GM12874 (cell line): ENCODE measurements around the gene TMEM243.

Source experiments
- TF ChIP-seq, protein P1 (sequence below): IDR thresholded peaks from 2 replicates; pipeline ENCODE4 v1.5.1; 2011; ENCODE audit warnings: low read depth, mild to moderate bottlenecking, control low read depth, low read length, moderate library complexity; ENCODE audit not compliant: insufficient read depth

Gene TMEM243

DNA sequence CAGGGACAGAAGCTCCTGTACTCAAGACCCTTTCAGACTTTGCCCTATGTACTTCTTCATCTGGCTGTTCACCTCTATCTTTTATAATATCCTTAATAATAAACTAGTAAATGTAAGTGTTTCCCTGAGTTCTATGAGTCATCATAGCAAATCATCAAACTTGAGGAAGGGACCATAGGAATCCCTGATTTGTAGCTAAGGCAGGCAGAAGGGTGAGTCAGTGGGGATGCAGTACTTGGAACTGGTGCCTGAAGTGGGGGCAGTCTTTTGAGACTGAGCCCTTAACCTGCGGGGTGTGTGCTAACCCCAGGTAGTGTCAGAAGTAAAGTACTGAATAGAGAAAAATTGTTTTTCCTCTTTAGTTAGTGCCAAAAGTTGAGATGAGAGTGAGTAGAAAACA is 6.2 kb upstream of the TMEM243 start:
- TF ChIP-seq, protein P1, sequence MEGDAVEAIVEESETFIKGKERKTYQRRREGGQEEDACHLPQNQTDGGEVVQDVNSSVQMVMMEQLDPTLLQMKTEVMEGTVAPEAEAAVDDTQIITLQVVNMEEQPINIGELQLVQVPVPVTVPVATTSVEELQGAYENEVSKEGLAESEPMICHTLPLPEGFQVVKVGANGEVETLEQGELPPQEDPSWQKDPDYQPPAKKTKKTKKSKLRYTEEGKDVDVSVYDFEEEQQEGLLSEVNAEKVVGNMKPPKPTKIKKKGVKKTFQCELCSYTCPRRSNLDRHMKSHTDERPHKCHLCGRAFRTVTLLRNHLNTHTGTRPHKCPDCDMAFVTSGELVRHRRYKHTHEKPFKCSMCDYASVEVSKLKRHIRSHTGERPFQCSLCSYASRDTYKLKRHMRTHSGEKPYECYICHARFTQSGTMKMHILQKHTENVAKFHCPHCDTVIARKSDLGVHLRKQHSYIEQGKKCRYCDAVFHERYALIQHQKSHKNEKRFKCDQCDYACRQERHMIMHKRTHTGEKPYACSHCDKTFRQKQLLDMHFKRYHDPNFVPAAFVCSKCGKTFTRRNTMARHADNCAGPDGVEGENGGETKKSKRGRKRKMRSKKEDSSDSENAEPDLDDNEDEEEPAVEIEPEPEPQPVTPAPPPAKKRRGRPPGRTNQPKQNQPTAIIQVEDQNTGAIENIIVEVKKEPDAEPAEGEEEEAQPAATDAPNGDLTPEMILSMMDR: no peak

DNA sequence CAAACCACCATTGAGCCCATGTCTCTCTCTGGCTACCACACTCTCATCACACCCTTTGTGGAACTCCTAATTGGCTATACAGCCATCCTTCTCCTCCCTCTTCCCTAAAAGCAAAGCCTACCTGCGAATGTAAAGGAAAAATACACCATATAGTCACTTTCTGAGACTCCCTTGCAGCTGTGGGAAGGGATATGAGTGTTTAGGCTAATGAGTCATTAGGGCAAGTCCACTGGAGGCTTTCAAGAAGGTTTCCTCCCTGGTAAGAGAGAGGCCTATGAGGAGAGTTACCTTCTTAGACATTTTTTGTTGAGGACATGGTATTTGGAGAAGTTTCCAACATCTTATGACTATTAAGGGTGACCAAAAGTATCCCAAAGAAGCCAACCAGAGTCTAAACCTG is 4.1 kb upstream of the TMEM243 start:
- TF ChIP-seq, protein P1: no peak

DNA sequence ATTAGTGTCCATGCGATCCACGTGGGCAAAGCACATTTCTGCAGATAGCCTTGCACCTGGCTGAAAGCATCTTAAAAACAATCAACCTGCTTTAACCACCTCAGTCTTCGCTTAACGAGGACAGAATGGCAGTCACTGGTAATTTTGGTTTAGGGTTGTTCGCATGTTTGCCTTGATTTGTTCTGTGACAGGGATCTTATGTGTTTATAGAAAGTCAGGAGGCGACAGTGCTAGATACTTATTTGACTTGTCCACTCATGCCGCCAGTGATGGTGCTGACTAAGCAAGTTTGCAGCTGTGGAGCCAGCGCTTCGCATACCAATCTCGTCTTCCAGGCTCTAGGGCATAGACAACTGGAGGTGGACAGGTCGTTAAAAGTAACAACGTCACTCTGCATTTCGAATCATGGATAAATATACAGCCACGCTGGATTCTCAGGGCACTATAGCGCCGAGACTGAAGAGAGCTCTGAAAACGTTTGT is 1.2 kb upstream of the TMEM243 start:
- TF ChIP-seq, protein P1: no peak

DNA sequence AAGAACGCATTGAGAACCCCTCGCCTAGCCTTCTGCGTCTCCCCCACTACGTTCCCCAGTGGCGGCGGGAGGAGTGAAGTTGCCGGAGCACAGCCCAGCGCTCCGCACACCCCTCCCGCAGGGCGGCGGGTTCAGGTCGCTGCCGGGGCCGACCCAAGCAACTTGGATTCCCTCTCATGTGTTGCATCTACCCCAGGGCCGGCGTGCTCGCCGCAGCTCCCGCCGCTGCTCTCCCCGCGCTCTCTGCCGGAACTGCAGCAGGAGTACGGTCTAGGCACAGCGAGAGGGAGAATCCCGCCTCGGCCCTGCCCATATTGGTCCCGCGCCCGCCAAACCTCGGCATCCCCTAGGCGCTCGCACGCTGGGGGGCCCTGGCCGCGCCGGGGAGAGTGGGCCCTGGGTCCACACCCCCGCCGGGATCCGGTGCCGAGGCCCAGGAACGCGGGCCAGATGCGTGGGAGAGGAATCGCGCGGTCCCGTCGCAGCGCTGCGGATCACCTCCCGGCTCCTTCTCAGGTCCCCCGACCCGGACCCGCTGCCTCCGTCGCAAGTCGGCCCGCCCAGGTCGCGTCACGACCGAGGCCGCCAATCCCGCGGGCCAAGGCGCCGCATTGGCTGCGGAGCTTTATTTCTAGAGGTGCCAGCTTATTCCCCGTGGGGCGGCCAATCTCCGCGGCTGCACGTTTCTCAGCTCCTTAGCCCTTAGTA is 648 bp upstream of the TMEM243 start:
- TF ChIP-seq, protein P1: no peak

DNA sequence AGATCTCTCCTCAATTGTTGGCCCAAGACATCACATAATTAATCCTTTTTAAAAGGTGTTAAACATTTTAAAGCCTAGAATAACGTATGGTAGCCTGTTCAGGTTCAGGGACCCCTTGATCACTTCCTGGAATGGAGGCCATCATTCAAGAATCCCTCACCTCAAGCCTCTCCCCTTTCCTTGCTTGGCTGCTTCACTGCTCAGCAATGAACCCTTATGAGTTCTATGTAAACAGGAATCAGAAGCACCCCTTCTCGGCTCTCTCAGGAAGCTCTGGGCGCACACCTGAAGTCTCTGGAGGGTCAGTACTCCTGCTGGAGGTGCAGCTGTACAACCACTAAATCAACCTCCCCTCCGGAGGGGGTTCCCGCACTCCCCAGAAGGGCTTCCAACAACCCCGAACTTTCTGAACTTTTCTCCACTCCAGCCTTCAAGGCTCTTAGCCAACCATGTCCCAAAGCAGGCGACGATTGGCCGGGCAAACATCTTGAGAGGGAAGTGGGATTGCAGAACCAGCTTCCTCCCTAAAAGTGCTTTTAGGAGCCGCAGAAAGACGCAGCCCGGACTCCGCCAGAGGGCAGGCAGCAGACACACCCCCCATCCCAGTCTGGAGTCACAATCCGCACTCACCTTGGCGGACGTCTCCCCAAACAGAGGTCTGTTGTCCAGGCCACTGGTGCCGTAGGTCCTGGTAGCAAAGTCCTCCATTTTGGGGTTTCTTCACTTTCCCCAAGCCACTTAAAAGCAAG is 562 bp downstream of the TMEM243 start:
- TF ChIP-seq, protein P1: no peak

DNA sequence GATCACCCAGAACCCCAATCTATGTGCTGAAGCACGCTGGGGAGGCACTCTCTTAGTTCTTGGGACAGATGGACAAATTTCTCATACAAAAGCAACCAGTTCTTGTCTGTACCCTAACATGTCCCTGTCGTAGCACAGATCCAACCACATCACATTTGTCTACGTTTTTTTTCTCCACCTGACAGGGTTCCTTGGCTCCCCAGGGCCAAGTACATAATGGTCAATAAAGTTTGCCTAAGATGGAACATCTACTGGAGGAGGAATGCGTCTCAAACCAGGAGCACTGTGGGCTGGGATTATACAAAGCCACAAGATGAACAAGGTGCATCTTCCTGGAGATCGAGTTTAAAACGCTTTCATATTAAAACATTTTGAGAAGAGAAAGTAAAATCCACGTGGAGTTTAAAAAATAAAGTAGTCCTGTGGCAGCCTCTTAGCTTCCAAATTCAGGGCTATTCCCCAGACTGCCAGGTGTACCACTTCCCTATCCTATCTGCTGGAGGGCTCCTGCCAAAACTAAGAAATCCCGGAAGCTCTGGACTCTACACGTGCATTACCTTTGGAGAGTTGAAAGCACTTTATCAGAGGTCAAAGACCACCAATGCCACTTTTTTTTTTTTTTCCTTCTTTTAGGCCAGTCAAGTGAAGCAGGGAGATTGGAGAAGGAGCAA is 1.4 kb downstream of the TMEM243 start:
- TF ChIP-seq, protein P1: no peak
